Stimulated activated CD8-positive, alpha-beta memory T cell treated with anti-CD3 and anti-CD28 coated beads, Interleukin-4, amount 100 ng/mL, for 4 hours (primary cell): ENCODE results near the gene LNP1.

Experiments used
- DNase-seq, 2 donors: peaks; one replicate each; pipeline ENCODE4 v3.0.0-alpha.2; 2020; ENCODE audit warnings: low read depth in 2 of 2, low spot score in 1 of 2

Gene LNP1

DNA sequence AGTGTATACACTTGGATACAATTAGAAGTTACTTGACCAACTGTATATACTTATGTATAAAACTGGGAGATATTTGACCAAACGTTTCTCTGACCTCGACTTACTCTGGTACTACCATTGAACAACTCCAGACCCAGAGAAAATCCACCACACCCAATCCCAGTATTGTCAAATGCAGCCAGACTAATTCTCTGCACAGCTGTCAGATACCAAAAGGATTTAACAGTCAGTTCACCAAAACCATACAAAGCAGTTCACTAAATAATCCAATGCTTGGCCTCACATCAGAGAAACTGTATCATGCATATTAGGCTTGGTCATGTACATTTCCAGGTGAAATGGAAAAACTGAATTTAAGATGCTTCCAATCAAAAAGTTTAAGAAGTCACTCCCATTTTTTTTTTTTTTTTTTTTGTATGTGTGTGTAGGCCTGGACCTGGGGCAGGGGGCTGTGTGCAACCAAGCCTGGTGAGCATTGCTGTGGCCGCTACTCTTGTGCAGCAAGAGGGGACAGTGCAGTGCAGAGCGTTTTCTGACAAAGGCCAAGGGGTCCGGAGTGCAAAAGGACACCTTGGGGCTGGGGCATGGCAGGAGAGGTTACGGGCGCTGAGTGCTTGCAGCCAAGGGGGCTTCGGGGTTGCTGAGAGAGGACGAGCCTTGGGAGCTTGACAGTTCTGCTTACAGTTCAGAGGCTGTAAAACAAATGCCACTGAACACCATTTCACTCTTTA lies 1.8 kb upstream of the LNP1 start:
- DNase-seq: no peak

DNA sequence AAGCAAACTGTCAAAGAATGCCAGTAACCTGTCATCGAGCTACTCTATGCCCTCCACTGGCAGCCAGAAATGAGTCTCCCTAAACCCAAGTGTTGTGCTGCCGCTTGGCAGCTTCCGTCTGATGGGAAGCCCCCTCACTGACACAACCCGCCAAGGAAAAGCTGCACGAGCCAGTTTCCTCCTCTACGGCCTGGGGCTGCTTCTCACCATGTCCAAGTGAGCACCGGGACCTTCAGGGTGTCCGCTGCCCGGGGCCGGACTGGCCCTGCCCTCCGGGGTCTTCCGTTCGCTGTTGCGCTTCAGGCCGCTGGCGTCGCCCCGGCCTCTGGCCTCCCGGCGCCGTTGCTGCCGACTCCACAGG lies 940 bp upstream of the LNP1 start:
- peak; percentile 2 to 4 for DNase-seq

DNA sequence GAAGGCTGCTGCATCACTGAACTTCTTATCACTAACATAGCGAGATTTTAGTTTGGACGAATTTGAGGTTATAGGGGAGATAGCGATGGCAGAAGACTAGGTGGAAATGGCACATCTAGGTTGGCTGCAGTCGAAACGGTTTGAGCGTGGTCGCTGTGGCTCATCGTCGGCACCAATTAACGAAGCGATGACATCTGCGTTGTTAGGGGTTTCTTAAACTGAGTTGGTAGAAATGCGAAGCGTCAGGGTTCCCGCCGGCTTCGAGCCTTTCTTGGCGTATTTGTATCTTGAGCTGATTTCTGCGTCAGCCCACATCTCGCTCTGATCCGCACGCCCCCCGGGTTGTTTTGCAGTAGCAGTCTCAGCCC lies 319 bp downstream of the LNP1 start:
- peak; percentile 7 to 12 for DNase-seq

DNA sequence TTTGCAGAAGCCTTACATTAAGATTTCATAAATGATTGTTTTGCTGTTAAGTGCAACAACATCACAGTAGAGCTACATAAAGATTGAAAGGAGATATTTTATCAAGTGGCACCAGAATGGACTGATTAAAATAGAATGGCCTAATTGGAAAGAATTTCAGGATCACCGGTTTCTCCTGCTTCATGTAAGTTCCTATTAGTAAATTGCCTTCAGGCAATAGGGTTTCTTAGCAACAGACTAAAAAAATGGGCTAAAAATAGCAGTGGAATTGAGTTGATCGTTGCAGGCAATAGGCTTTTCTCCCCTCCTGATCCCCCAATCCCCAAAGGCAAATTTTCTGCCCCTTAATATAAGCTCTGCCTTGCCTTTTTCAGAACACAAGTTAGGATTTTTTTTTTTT lies 917 bp downstream of the LNP1 start:
- DNase-seq: no peak

DNA sequence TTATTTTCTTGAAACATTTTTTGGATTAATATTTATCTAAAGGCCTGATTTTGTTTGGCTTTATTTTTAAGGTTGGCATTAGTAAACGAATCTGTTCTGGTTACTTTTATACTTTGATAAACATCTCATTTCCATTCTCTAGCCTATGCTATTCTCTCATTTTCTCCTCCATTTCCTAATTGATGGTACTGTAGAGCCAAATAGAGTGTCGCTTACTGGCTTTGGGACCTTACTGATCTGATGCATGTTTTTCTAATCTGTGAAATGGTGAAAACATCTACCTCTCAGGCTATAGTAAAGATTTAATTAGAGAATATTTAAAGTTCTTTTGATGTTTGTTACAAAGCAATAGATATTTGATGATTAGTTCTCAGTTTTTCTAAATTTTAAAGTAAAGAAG lies 1.6 kb downstream of the LNP1 start:
- no peak for DNase-seq

DNA sequence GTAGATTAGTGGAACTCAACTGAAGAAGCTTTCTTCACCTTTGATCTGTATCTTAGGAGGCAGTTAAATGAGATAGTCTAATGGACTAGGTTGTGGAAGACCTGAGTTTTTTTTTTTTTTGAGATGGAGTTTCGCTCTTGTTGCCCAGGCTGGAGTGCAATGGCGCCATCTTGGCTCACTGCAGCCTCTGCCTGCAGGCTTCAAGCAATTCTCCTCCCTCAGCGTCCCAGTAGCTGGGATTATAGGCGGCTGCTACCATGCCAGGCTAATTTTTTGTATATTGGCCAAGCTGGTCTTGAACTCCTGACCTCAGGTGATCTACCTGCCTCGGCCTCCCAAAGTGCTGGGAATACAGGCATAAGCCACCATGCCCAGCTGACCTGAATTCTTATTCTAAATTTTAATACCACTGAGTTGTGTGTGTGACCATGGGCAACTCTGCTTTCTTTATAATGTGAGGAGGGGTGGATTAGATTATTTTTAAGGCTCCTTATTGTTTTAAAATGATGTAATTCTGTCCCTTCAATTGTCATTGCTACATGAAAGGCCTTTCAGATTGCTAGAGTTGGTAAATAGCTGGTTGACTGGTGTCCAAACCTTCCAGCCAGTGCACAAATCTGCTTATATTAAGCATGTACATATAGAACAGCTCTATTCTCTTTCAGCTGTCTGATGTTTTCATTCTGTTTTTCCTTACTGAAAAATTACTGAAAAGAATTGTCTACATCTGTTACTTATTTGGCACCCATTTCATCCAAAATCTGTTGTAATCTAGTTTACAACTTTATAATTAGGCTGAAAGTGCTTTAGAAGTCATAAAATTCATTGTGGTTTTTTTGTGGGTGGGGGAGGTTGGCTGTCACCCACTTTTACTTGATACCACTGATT lies 2.3 kb downstream of the LNP1 start:
- DNase-seq: no peak

DNA sequence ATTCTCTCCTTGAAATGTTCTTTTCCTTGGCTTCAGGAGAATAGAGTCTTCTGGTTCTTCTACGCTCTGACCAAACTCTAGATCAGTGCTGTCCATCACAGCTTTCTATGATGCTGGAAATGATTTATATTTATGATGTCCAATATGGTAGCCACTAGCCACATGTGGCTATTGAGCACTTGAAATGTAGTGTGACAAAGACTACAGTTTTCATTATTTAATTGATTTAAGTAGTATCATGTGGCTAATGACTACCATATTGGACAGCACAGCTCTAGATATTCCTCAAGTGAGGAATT lies 2.9 kb downstream of the LNP1 start:
- DNase-seq: no peak

DNA sequence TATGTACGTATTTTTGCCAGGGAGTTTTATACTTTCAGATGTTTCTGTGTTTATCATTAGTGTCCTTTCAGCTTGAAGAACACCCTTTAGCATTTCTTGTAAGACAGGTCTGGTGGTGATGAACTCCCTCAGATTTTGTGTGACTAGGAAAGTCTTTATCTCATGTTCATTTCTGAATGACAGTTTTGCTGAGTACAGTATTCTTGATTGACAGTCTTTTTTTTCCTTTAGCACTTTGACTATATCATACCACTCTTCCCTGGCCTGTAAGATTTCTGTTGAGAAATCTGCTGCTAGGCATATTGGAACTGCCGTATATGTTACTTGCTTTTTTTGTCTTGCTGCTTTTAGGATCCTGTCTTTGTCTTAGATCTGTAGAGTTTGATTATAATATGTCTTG lies 5.8 kb downstream of the LNP1 start:
- no peak for DNase-seq

DNA sequence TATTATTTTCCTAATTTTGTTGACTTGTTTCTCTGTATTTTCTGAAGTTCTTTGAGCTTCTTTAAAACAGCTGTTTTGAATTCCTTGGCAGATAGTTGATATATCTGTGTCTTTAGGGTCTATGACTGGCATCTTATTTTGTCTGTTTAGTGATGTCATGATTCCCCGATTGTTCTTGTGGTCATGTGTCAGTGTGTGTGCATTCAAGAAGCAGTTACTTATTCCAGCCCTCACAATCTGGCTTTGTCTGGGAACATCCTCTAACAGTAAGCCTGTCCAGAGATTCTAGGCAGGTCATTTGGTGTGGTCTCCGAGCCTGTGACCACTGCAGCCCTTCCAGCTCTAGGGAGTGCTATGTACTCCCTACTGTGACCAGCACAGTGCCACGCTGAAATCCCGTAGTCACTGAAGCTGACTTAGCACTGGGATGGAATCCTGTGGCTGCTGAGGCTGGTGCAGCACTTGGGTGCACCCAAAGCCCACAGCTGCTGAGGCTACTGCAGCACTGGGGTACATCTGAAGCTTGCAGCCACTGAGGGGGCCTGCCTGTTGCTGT lies 6.7 kb downstream of the LNP1 start:
- DNase-seq: no peak

DNA sequence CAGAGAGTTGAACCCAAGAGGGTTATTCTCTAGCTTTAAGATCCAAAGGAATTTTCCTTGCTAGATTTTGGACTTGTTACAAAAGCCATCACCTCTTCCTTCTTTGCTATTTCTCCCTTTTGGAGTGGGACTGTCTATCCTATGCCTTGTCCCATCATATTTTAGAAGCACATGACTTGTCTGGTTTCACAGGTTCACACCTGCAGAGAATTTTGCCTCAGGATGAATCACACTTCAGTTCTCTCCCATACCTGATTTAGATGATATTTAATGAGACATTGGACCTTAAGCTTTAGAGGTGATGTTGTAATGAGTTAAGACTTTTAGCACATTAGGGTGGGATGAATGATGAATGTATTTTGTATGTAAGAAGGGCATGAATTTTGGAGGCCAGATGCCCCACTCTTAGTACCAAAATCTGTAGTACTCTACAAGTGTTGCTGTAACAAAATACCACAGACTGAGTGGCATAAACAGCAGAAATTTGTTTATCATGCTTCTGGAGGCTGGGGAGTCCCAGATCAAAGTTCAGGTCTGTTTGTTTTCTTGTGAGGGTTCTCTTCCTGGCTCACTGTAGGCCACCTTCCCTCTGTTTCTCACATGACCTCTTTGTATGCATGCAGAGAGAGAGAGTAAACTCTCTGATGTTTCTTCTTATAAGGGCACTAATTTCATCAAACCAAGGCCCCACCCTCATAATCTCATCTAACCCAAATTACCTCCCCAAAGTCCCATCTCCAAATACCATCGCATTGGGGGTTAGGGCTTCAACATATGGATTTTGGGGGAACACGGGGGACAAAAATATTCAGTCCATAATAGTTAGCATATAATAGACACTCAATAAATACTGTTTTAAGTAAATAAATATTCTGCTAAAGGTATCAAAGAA lies 10.0 kb downstream of the LNP1 start:
- DNase-seq: no peak

DNA sequence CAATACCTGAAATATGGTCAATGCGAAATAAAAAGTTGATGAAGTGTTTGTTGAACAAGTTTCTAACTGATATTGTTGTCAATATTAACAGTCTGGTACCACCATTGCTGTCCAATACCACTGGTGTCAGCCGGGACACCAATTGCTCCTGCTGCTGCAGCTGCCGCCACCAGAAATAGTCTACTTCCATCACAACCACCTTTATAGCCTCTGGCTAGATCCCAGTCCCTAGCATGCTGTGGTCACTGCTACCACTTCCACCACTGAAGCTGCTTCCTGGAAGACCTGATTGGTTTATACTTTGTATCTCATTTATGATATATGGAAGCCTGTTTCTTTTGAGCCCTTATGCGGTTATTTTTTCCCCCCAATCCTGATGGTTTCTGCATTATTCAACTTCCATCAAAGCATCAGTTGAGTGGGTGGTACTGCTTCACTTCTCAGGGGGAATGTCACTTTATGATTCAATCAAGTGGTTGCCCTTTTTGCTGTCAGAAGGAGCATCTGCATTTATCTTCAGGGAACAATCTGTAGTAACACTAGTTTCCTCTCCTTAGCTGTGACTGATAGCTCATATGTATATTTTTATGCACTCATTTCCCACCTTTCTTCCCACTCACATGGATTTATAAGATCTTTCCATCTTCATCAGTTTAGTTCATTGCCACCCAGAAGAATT lies 11.7 kb downstream of the LNP1 start:
- no peak for DNase-seq

DNA sequence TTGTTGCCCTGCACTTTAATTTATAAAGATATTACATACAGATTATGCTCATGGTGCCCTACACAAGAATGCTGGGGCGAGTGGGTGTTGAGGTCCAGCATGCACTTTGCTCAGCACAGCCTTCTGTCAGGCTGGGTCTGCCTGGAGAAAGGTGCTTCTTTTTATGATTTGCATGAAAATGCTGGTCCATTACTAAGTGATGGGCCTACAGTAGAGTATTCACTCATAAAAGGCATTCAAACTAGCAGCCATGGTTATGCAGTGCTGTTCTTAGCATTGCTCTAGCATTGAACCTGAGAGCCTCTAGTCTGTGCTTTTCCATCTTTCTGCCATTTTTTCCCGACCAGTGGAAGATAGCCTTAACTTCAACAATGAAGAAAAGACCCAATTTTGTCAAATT lies 12.3 kb downstream of the LNP1 start:
- DNase-seq: no peak

DNA sequence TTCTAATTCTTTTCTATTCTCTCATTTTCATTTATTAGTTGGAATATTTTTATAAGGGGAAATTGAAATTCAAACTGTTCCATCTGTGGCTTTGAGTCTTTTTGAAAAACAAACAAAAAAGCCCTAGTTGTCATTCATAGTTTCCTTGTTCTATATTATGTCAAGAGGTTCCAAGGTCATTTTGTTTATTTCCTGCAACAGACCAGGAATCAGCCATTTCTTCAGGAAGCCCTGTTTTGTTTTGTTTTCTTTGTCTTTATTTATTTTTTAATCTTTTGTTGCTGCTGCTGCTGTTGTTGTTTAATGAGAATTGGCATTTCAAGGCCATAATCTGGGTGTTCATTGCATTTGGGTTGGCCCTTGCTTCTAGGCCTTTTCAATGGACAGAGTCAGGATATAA lies 14.8 kb downstream of the LNP1 start:
- DNase-seq: no peak

DNA sequence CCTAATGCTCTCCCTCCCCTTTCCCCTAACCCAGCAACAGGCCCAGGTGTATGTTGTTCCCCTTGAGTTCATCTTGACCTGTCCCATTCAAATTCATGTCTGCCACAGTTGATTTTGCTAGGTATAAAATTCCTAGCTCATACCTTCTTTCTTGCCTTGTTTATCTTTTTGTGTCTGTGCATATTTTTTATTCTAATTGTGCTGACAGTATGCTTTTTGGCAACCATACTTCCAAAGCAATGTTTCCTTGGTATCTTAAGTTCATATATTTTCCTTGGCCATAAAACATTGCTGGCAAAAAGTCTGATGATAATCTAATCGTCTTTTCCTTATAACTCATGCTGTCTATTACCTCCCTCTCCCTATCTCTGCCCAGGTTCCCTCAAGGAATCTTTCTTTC lies 15.5 kb downstream of the LNP1 start:
- no peak for DNase-seq

DNA sequence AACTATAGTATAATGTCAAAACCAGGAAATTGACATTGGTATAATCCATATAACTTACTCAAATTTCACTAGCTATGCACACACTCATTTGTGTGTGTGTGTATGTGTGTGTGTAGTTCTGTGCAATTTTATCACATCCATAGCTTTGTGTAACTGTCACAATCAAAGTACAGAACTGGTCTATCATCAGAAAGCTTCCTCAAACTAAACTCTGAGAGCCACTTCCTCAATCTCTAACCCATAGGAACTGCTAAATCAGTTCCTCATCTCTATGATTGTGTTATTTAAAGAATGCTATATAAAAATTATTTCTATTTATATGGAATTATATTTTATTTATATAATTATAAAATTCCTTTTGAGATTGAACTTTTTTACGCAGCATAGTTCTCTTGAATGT lies 18.1 kb downstream of the LNP1 start:
- no peak for DNase-seq

DNA sequence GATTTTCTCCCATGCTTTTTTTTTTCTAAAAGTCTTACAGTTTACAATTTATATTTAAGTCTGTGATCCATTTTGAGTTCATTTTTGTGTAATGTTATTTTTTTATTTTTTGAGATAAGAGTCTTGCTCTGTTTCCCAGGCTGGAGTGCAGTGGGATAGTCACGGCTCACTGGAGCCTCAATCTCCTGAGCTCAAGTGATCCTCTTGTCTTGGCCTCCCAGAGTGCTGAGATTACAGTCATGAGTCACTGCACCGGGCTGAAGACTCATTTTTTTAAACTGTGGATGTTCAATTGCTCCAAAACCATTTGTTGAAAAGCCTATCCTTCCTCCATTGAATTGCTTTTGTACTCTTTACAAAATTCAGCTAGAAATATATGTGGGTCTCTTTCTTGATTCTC lies 19.5 kb downstream of the LNP1 start:
- no peak for DNase-seq

DNA sequence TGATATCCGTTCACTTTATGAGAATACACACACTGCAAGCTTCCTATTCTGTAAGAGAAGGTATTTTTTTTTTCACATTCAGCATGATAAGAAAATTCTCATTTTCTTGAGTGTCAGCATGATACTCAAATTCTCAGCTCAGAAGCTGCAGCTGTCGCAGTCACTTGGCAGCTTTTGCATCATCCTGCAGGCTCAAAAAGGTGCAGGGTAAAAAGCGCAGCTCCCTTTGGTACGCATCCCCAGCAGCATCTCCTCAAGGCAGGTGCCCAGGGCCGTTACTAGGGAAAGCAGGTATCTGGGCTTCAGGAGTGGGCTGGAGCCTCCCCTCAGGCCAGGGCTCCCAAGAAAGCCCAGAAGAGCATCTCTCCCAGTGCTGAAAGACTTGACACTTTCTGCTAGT lies 22.3 kb downstream of the LNP1 start:
- DNase-seq: no peak

DNA sequence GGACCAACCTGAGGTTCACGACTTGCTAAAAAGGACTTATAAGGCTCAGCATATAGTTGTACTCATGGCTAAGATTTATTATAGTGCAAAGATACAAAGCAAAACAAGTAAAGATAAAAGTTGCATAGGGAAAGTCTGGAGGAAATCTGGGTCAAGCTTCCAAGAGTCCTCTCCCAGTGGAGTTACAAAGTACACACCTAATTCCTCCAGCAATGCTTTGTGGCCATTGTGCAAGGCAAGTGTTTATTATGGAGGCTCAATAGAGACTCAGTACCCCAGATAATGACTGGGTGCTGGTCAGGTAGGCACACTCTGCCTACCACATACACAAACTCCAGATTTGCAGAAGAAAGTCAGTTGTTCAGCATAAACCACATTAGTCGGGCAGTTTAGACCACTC lies 22.9 kb downstream of the LNP1 start:
- DNase-seq: no peak

DNA sequence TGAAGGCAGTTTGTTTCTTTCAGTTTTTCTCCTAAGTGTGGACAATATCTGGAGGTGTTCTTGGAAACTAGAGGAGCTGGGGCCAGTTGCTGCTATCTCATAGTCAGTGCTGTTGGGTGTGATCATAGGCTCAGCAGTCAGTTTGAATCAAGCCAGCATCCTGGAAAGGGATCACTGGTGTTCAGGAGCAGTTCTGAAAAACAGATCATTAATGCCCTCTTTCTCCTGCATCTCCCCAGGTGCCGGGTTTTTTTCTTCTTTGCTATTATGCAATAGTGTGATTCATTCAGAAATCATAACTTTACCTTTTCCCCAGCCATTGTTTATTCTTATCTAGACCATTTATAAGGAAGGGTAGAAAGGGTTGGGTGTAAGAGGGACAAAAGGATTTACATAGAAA lies 24.0 kb downstream of the LNP1 start:
- no peak for DNase-seq

DNA sequence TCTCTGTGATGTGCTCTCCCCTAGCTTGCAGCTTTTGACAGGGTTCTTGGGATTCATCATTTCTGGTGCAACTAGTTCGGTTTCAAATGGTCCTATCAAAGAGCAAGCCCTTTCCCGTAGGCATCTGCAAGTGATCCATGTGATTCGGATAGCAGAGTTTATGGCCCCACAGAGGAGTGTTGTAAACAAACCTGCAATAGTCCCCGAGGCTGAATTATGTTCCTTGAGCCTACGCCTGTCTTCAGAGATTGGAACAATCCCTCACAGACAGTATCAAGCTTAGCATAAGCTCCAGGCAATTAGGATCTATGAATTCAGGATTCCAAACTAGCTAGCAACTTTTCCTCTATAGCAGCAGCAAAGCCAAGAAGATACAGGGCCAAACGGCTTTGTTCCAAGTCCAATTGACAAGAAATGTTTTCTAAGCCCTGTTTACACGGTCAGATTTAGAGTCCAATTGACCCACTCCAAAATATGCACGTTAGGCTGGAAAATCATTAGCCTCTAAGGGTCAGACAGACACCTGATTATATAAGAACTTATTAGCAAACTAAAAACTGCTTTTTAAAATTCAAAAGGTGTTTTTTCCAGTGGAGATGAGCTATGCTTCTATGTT lies 24.8 kb downstream of the LNP1 start:
- no peak for DNase-seq

DNA sequence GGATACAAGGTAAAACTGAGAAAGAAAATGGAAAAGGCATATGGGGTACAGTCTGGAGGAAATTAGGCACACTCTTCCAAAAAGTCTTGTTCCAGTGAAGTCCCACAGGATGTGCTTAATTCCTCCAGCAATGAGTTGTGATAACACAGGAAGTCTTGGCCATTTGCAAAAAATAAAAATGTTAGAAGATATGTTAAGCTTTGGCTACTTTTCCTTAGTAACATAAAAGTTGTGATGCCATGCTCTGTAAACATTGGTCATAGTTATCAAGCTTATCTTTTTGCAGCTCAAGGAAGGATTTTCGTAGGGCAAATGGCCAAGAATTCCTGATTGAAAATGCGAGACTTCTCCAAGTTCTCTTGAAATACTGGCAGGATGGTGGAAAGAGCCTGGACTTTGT lies 26.4 kb downstream of the LNP1 start:
- no peak for DNase-seq
